MM.1S (cell line): Measurements from ENCODE around the gene ECHS1.

Source experiments
- DNase-seq: peaks from one replicate; pipeline ENCODE4 v3.0.0-alpha.2; 2015
- H2AFZ ChIP-seq: fragments of 300-600 bp; sonication (generic); 2 replicates; pipeline ENCODE4 v1.6.0; 2016; ENCODE audit warnings: antibody characterized with exemption, low read length
- H3F3A ChIP-seq: fragments of 300-600 bp; sonication (generic); 2 replicates; pipeline ENCODE4 v1.6.1; 2016; ENCODE audit warnings: mild to moderate bottlenecking, antibody characterized with exemption, low read length, moderate library complexity, mixed read lengths; ENCODE audit not compliant: insufficient read depth
- H3K27ac ChIP-seq: fragments of 300-600 bp; sonication (generic); 2 replicates; pipeline ENCODE4 v1.5.1; 2016; ENCODE audit warnings: mild to moderate bottlenecking, low read length
- H3K27me3 ChIP-seq: fragments of 300-600 bp; sonication (generic); replicated peaks from 2 replicates; pipeline ENCODE4 v1.6.0; 2016; ENCODE audit warnings: low read length; ENCODE audit not compliant: insufficient read depth
- H3K36me3 ChIP-seq: fragments of 300-600 bp; sonication (generic); replicated peaks from 2 replicates; pipeline ENCODE4 v1.6.1; 2016; ENCODE audit warnings: mild to moderate bottlenecking, low read length, mixed read lengths; ENCODE audit not compliant: insufficient read depth
- H3K4me1 ChIP-seq: fragments of 300-600 bp; sonication (generic); 2 replicates; pipeline ENCODE4 v1.6.1; 2016; ENCODE audit warnings: low read length, mixed read lengths
- H3K4me2 ChIP-seq: fragments of 300-600 bp; sonication (generic); 2 replicates; pipeline ENCODE4 v1.6.0; 2016; ENCODE audit warnings: low read depth, low read length
- H3K4me3 ChIP-seq: fragments of 300-600 bp; sonication (generic); 2 replicates; pipeline ENCODE4 v1.5.1; 2016; ENCODE audit warnings: low read length, mixed read lengths
- H3K79me2 ChIP-seq: fragments of 300-600 bp; sonication (generic); 2 replicates; pipeline ENCODE4 v1.6.1; 2016; ENCODE audit warnings: mixed run types, low read length, mixed read lengths
- H3K9ac ChIP-seq: fragments of 300-600 bp; sonication (generic); 2 replicates; pipeline ENCODE4 v1.6.1; 2016; ENCODE audit warnings: low read length, mixed read lengths
- H3K9me2 ChIP-seq: fragments of 300-600 bp; sonication (generic); replicated peaks from 2 replicates; pipeline ENCODE4 v1.6.1; 2016; ENCODE audit warnings: mild to moderate bottlenecking, low read length, mixed read lengths; ENCODE audit not compliant: insufficient read depth
- H3K9me3 ChIP-seq: fragments of 300-600 bp; sonication (generic); replicated peaks from 2 replicates; pipeline ENCODE4 v1.6.1; 2016; ENCODE audit warnings: mild to moderate bottlenecking, low read length, mixed read lengths; ENCODE audit not compliant: insufficient read depth
- H4K20me1 ChIP-seq: fragments of 300-600 bp; sonication (generic); 2 replicates; pipeline ENCODE4 v1.6.1; 2016; ENCODE audit warnings: mild to moderate bottlenecking, low read length, moderate library complexity, mixed read lengths; ENCODE audit not compliant: insufficient read depth
- CTCF ChIP-seq: fragments of 300-600 bp; sonication (generic); IDR thresholded peaks from 2 replicates; pipeline ENCODE4 v1.5.1; 2016; ENCODE audit warnings: antibody characterized with exemption, low read length, mixed read lengths
- EZH2 ChIP-seq: fragments of 300-600 bp; sonication (generic); optimal IDR thresholded peaks from 2 replicates; pipeline ENCODE3; 2017; ENCODE audit warnings: low read depth, mild to moderate bottlenecking, antibody characterized with exemption, low read length, mixed read lengths
- EZH2phosphoT487 ChIP-seq: fragments of 300-600 bp; sonication (generic); IDR thresholded peaks from 2 replicates; pipeline ENCODE4 v1.6.1; 2018; ENCODE audit warnings: antibody characterized with exemption, low read length

Gene ECHS1

GRCh38 chr10:133361773-133362441 is 11.2 kb downstream of the ECHS1 start:
- H3F3A ChIP-seq: no peaks in the 10 kb centered on the region
- no peaks in the 10 kb centered on the region for H3K36me3 ChIP-seq
- H3K4me1 ChIP-seq: no peaks in the 10 kb centered on the region
- no peak overlapping the region for H3K27ac ChIP-seq
- no peaks in the 10 kb centered on the region for H3K9me3 ChIP-seq
- H3K4me3 ChIP-seq: no peak overlapping the region
- no peak overlapping the region for H3K4me2 ChIP-seq
- no peaks in the 10 kb centered on the region for H3K79me2 ChIP-seq
- H3K9ac ChIP-seq: no peak overlapping the region
- DNase-seq: no peak
- H4K20me1 ChIP-seq: no peaks in the 10 kb centered on the region
- no peak for TF ChIP-seq EZH2
- TF ChIP-seq EZH2phosphoT487: no peak
- TF ChIP-seq CTCF: no peak
- H2AFZ ChIP-seq: no peak overlapping the region
- no peaks in the 10 kb centered on the region for H3K9me2 ChIP-seq
- H3K27me3 ChIP-seq: peaks cover 4% of the 10 kb centered on the region; the same call in 1 of the 2 replicates

- H3K27me3 ChIP-seq: peaks cover 10% of the 10 kb centered on the region; the same call in 1 of the 2 replicates
- no peaks in the 10 kb centered on the region for H3K9me2 ChIP-seq
- H3K4me3 ChIP-seq: no peak overlapping the region
- H3K27ac ChIP-seq: no peak overlapping the region
- no peaks in the 10 kb centered on the region for H4K20me1 ChIP-seq
- no peaks in the 10 kb centered on the region for H3K36me3 ChIP-seq
- H3K4me2 ChIP-seq: no peak overlapping the region
- TF ChIP-seq EZH2 (no peak), CTCF (no peak), EZH2phosphoT487 (no peak)
- H3K4me1 ChIP-seq: no peaks in the 10 kb centered on the region
- no peak overlapping the region for H3K9ac ChIP-seq
- DNase-seq: no peak
- H3F3A ChIP-seq: no peaks in the 10 kb centered on the region
- H3K9me3 ChIP-seq: no peaks in the 10 kb centered on the region
- no peak overlapping the region for H2AFZ ChIP-seq
- no peaks in the 10 kb centered on the region for H3K79me2 ChIP-seq
These were observed 11.9 kb downstream of the ECHS1 start for GRCh38 chr10:133361227-133361626.

GRCh38 chr10:133359972-133360610 is 13.1 kb downstream of the ECHS1 start:
- no peak overlapping the region for H3K4me2 ChIP-seq

More at GRCh38 chr10:133359972-133360610, 13.1 kb downstream of the ECHS1 start:
- H3F3A ChIP-seq: no peaks in the 10 kb centered on the region
- H3K27ac ChIP-seq: no peak overlapping the region
- DNase-seq: no peak
- H3K9me2 ChIP-seq: no peaks in the 10 kb centered on the region
- H3K36me3 ChIP-seq: no peaks in the 10 kb centered on the region
- no peaks in the 10 kb centered on the region for H3K9me3 ChIP-seq
- H3K4me3 ChIP-seq: no peak overlapping the region
- peaks cover 10% of the 10 kb centered on the region; the same call in 1 of the 2 replicates for H3K27me3 ChIP-seq
- no peaks in the 10 kb centered on the region for H4K20me1 ChIP-seq
- no peaks in the 10 kb centered on the region for H3K79me2 ChIP-seq
- H3K9ac ChIP-seq: no peak overlapping the region
- no peak overlapping the region for H2AFZ ChIP-seq
- no peaks in the 10 kb centered on the region for H3K4me1 ChIP-seq
- TF ChIP-seq EZH2: no peak
- TF ChIP-seq CTCF: no peak
- no peak for TF ChIP-seq EZH2phosphoT487
